Ascending aorta (tissue), 2 donors: Measurements from ENCODE around the gene KRTAP10-8. TPM values are rescaled to one million over a fixed set of nuclear protein-coding genes. Genes with fewer than 3 reads are reported as not detected.
"Not testable (repeated sequence)": the region's sequence is repeated elsewhere in the genome, so short reads cannot be mapped to it uniquely, and the experiment has no call there.

Source experiments
- DNase-seq, 2 donors: peaks; one replicate each; pipeline ENCODE4 v3.0.0-alpha.2; 2019; ENCODE audit warnings: low spot score in 2 of 2
- H3K27ac ChIP-seq, 2 donors: fragments of 200-600 bp; sonication (generic); one replicate each; pipeline ENCODE4 v1.5.1; 2016 to 2017; ENCODE audit warnings: mild to moderate bottlenecking in 1 of 2
- H3K27me3 ChIP-seq: fragments of 200-600 bp; sonication (generic); one replicate; pipeline ENCODE4 v1.5.1; 2017
- H3K36me3 ChIP-seq, 2 donors: fragments of 200-600 bp; sonication (generic); one replicate each; pipeline ENCODE4 v1.5.1; 2016
- H3K4me1 ChIP-seq, 2 donors: fragments of 200-600 bp; sonication (generic); one replicate each; pipeline ENCODE4 v1.5.1; 2016 to 2017; ENCODE audit warnings: mild to moderate bottlenecking in 1 of 2
- H3K4me3 ChIP-seq, 2 donors: fragments of 200-600 bp; sonication (generic); one replicate each; pipeline ENCODE4 v1.5.1; 2016 to 2017; ENCODE audit warnings: mild to moderate bottlenecking in 1 of 2
- H3K9me3 ChIP-seq, 2 donors: fragments of 200-600 bp; sonication (generic); one replicate each; pipeline ENCODE4 v1.5.1; 2016
- intact Hi-C: fragments of 100-400 bp; cut with DNase I; formaldehyde crosslinking; loops from one replicate; pipeline ENCODE4 v1.15.1; 2023
- total RNA-seq: library from RNA; depleted of rRNA; stranded (reverse); fragments of >200 nt; gene quantifications from one replicate; pipeline ENCODE4 v1.1.0, GENCODE V29; 2016
- TF ChIP-seq, protein P1 (sequence below), 3 experiments: fragments of 200-600 bp in 2 of 3; fragments of 450-650 bp in 1 of 3; sonication (generic) in 2 of 3; IDR thresholded peaks; one replicate each; pipeline ENCODE4 v1.5.1; 2016 to 2019; ENCODE audit warnings: antibody characterized with exemption in 3 of 3, mild to moderate bottlenecking in 1 of 3, moderate library complexity in 1 of 3

KRTAP10-8 gene
- total RNA-seq, 1 donor from 2014 or later = not detected

DNA sequence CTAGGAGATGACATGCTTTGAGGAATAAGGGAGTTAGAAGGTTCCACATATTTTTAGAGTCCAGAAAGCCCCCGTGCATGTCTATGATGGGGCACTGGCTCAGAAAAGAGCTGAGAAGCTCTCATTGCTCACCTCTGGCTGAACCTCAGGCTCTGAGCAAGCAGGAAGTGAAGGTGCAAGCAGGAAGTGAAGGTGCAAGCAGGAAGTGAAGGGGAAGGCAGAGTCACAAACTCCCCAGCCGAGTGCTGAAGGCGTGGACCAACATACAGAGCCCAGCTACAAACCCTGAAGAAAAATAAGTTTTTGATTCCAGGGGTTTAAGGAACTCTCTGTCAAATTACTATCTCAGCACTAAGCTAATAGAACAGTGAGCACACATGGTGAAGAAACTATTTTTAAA, 7.0 kb downstream of the KRTAP10-8 start:
- Histone ChIP-seq H3K4me1 (no peaks in the 10 kb centered on the region), H3K27me3 (no peaks in the 10 kb centered on the region), H3K36me3 (no peaks in the 10 kb centered on the region), H3K4me3 (no peak overlapping the region), H3K27ac (no peak overlapping the region), H3K9me3 (peaks cover 0 to under 1% of the 10 kb centered on the region in 2 donors)
- intact Hi-C loops = no loop called here
- DNase-seq = no peak
- TF ChIP-seq, protein P1, sequence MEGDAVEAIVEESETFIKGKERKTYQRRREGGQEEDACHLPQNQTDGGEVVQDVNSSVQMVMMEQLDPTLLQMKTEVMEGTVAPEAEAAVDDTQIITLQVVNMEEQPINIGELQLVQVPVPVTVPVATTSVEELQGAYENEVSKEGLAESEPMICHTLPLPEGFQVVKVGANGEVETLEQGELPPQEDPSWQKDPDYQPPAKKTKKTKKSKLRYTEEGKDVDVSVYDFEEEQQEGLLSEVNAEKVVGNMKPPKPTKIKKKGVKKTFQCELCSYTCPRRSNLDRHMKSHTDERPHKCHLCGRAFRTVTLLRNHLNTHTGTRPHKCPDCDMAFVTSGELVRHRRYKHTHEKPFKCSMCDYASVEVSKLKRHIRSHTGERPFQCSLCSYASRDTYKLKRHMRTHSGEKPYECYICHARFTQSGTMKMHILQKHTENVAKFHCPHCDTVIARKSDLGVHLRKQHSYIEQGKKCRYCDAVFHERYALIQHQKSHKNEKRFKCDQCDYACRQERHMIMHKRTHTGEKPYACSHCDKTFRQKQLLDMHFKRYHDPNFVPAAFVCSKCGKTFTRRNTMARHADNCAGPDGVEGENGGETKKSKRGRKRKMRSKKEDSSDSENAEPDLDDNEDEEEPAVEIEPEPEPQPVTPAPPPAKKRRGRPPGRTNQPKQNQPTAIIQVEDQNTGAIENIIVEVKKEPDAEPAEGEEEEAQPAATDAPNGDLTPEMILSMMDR (IDR thresholded peaks at IDR 0.05) = no peak

- no peaks in the 10 kb centered on the region for H3K4me1 ChIP-seq
- TF ChIP-seq, protein P1 (IDR thresholded peaks at IDR 0.05) = no peak
- no peaks in the 10 kb centered on the region for H3K36me3 ChIP-seq
- no peaks in the 10 kb centered on the region for H3K27me3 ChIP-seq
- H3K27ac ChIP-seq = no peak overlapping the region
- H3K4me3 ChIP-seq = no peak overlapping the region
- intact Hi-C loops = no loop called here
- DNase-seq = no peak
- peaks cover 0 to 3% of the 10 kb centered on the region in 2 donors for H3K9me3 ChIP-seq
These were observed 8.0 kb downstream of the KRTAP10-8 start for GRCh38 chr21:44619886-44620285.

DNA sequence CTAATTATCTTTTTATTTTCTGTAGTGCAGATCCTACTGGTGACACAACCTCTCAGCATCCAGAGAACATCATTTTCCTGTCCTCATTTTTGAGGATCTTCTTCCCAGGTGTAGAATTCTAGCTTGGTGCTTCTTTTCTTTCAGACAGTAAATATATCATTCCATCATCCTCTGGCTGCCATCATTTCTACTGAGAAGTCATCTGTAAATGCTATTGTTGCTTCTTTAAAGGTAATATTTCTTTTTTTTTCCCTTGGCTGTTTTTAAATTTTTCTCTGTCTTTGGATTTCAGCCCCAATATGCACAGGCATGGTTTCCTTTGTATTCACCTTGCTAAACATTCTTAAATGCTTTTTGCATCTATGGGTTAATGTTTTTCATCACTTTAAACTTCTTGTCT, 11.7 kb downstream of the KRTAP10-8 start:
- Histone ChIP-seq H3K4me3 (no peak overlapping the region), H3K36me3 (no peaks in the 10 kb centered on the region), H3K9me3 (peaks cover 0 to 3% of the 10 kb centered on the region in 2 donors), H3K27me3 (no peaks in the 10 kb centered on the region), H3K27ac (no peak overlapping the region), H3K4me1 (no peaks in the 10 kb centered on the region)
- TF ChIP-seq, protein P1 (IDR thresholded peaks at IDR 0.05) = no peak
- intact Hi-C loops = no loop called here
- DNase-seq = no peak

GRCh38 chr21:44625756-44626155, 13.9 kb downstream of the KRTAP10-8 start:
- Histone ChIP-seq H3K36me3 (no peaks in the 10 kb centered on the region), H3K9me3 (peaks cover 0 to 15% of the 10 kb centered on the region in 2 donors), H3K4me3 (no peak overlapping the region), H3K27me3 (no peaks in the 10 kb centered on the region), H3K27ac (no peak overlapping the region), H3K4me1 (no peaks in the 10 kb centered on the region)
- TF ChIP-seq, protein P1 (IDR thresholded peaks at IDR 0.05) = no peak
- no peak for DNase-seq
- intact Hi-C loops = no loop called here

DNA sequence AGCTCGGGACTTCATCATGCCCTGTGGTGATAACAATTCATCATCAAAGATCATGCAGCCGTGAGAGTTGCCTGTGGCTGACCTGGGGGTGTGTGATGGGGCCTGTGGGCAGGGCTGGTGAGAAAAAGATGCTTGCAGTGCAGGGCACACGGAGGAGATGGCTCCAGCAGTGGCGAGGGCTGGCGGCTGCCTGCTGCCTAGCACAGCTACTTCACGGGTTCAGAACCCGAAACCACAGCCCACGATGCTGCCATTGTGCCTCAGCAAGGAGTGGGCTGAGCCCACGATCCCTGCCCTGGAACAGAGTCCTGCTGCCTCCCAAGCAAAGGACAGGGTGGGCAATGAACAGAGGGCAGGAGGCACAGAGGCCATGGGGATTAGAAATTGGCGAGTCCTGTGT, 14.4 kb downstream of the KRTAP10-8 start:
- peaks cover 0 to 20% of the 10 kb centered on the region in 2 donors for H3K9me3 ChIP-seq
- TF ChIP-seq, protein P1 (IDR thresholded peaks at IDR 0.05) = no peak
- no peaks in the 10 kb centered on the region for H3K27me3 ChIP-seq
- H3K36me3 ChIP-seq = no peaks in the 10 kb centered on the region
- H3K4me3 ChIP-seq = no peak overlapping the region
- DNase-seq = no peak
- H3K27ac ChIP-seq = no peak overlapping the region
- intact Hi-C loops = no loop called here
- H3K4me1 ChIP-seq = no peaks in the 10 kb centered on the region

- Histone ChIP-seq H3K9me3 (peaks cover 0 to 24% of the 10 kb centered on the region in 2 donors), H3K27me3 (no peaks in the 10 kb centered on the region), H3K4me3 (no peak within 1 kb of the TSS), H3K4me1 (no peaks in the 10 kb centered on the region), H3K36me3 (no peaks in the 10 kb centered on the region), H3K27ac (no peak within 1 kb of the TSS)
- intact Hi-C loops = no loop called here
- DNase-seq = no peak
- TF ChIP-seq, protein P1 (IDR thresholded peaks at IDR 0.05) = no peak
These were observed 14.8 kb downstream of the KRTAP10-8 start, which contains the start of gene KRTAP10-9 for GRCh38 chr21:44626673-44627143. Gene KRTAP10-9 (plus strand): TSS chr21:44627093. CDS start chr21:44627172, 79 bp downstream.

GRCh38 chr21:44627181-44627822, 15.4 kb downstream of the KRTAP10-8 start:
- peaks cover 0 to 30% of the 10 kb centered on the region in 2 donors for H3K9me3 ChIP-seq

GRCh38 chr21:44627831-44628233, 16.0 kb downstream of the KRTAP10-8 start:
- H3K9me3 ChIP-seq = peaks cover 0 to 34% of the 10 kb centered on the region in 2 donors
- H3K4me1 ChIP-seq, H3K27ac ChIP-seq, H3K36me3 ChIP-seq, H3K27me3 ChIP-seq, H3K4me3 ChIP-seq, intact Hi-C loops, DNase-seq: not testable (repeated sequence)

More at GRCh38 chr21:44627181-44627822, 15.4 kb downstream of the KRTAP10-8 start:
- H3K27ac ChIP-seq, intact Hi-C loops, H3K36me3 ChIP-seq, DNase-seq, H3K4me3 ChIP-seq, H3K4me1 ChIP-seq, H3K27me3 ChIP-seq: not testable (repeated sequence)
